Measurements from ENCODE around the gene CCL16.

DNA sequence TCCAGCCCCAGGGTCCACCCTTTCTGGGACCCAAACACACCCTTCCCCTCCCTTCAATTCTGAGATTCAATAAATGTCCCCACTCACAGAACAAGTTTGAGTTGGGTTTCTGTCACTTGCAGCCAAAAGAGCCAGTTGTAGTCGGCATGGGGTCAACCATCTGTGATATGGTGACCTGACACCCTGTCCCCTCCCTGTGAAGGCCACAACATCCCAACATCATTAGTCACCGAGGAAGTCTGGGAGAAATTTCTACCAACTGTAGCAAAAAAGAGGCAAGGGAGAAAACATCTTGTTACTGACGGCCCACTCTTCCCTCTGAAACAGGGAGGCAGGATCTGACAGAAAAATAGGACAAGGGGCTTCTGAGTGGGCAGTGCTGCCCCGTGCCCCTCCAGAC, 37.1 kb downstream of the CCL16 start:
- TF ChIP-seq RAD21 (conservative IDR thresholded peaks at IDR 0.05), result no peak
- TF ChIP-seq, protein P1, sequence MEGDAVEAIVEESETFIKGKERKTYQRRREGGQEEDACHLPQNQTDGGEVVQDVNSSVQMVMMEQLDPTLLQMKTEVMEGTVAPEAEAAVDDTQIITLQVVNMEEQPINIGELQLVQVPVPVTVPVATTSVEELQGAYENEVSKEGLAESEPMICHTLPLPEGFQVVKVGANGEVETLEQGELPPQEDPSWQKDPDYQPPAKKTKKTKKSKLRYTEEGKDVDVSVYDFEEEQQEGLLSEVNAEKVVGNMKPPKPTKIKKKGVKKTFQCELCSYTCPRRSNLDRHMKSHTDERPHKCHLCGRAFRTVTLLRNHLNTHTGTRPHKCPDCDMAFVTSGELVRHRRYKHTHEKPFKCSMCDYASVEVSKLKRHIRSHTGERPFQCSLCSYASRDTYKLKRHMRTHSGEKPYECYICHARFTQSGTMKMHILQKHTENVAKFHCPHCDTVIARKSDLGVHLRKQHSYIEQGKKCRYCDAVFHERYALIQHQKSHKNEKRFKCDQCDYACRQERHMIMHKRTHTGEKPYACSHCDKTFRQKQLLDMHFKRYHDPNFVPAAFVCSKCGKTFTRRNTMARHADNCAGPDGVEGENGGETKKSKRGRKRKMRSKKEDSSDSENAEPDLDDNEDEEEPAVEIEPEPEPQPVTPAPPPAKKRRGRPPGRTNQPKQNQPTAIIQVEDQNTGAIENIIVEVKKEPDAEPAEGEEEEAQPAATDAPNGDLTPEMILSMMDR (IDR thresholded peaks at IDR 0.05; ENCODE audit: poor library complexity, severe bottlenecking), result no peak
- no peak for TF ChIP-seq EP300 (conservative IDR thresholded peaks at IDR 0.05; ENCODE audit: poor library complexity, severe bottlenecking)
- no peak for TF ChIP-seq POLR2AphosphoS5 (IDR thresholded peaks at IDR 0.05)
- TF ChIP-seq, protein P2, sequence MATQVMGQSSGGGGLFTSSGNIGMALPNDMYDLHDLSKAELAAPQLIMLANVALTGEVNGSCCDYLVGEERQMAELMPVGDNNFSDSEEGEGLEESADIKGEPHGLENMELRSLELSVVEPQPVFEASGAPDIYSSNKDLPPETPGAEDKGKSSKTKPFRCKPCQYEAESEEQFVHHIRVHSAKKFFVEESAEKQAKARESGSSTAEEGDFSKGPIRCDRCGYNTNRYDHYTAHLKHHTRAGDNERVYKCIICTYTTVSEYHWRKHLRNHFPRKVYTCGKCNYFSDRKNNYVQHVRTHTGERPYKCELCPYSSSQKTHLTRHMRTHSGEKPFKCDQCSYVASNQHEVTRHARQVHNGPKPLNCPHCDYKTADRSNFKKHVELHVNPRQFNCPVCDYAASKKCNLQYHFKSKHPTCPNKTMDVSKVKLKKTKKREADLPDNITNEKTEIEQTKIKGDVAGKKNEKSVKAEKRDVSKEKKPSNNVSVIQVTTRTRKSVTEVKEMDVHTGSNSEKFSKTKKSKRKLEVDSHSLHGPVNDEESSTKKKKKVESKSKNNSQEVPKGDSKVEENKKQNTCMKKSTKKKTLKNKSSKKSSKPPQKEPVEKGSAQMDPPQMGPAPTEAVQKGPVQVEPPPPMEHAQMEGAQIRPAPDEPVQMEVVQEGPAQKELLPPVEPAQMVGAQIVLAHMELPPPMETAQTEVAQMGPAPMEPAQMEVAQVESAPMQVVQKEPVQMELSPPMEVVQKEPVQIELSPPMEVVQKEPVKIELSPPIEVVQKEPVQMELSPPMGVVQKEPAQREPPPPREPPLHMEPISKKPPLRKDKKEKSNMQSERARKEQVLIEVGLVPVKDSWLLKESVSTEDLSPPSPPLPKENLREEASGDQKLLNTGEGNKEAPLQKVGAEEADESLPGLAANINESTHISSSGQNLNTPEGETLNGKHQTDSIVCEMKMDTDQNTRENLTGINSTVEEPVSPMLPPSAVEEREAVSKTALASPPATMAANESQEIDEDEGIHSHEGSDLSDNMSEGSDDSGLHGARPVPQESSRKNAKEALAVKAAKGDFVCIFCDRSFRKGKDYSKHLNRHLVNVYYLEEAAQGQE (IDR thresholded peaks at IDR 0.05; ENCODE audit: borderline replicate concordance), result no peak
- no peak for TF ChIP-seq EZH2 (IDR thresholded peaks at IDR 0.05; ENCODE audit: borderline replicate concordance, insufficient read depth, low read length, poor library complexity, severe bottlenecking)
- TF ChIP-seq MXI1 (conservative IDR thresholded peaks at IDR 0.05; ENCODE audit: poor library complexity, severe bottlenecking), result no peak
